ENCODE data around the gene SVIL.
"Not testable (repeated sequence)": the region's sequence is repeated elsewhere in the genome, so short reads cannot be mapped to it uniquely, and the experiment has no call there.

SVIL gene

DNA sequence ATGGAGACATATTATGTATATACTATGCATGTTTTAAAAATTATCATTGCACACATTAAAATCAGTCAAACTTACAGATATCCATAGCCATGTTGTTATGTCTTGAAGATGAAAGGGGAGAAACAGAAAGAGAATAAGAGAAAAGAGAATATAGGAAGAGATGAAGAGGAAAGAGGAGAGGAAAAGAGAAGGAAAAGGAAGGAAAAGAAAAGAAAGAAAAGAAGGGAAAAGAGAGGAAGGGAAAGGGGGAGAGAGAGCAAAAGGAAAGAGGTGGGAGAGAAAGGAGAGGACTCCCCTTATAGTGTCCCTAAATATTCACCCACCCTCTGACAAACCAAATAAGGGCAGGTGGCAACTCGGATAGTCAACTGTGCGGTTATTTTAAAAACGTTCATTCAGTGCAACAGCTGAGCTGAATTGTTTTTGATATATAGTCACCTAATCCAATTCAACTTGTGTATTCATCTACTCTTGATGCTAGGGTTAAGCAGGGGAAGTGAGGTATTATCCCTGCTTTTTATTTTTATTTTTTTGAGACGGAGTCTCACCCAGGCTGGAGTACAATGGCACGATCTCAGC lies 14.6 kb downstream of the SVIL start:
- DNase-seq (ENCODE audit: low read depth) = no peak

DNA sequence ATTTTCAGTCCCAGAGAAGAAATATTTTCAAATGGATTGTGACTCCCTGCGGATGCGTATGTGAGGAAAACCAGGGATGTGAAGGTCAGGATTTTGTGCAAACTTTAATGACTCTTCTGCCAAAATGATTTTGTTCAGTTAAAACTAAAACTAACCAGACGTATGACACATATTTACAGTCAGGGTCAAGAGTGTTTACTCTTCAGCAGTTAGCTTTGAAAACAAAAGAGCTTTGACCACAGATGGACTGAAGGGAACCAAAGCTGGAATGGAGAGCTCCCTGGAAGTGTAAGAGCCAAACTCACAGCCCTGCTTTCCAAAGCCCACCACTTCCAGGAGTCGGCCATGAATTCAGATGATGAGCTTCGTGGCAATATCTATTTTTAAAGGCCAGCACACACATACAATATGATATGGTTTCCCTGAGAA lies 15.5 kb downstream of the SVIL start:
- DNase-seq (ENCODE audit: low read depth) = peak; percentile 30

DNA sequence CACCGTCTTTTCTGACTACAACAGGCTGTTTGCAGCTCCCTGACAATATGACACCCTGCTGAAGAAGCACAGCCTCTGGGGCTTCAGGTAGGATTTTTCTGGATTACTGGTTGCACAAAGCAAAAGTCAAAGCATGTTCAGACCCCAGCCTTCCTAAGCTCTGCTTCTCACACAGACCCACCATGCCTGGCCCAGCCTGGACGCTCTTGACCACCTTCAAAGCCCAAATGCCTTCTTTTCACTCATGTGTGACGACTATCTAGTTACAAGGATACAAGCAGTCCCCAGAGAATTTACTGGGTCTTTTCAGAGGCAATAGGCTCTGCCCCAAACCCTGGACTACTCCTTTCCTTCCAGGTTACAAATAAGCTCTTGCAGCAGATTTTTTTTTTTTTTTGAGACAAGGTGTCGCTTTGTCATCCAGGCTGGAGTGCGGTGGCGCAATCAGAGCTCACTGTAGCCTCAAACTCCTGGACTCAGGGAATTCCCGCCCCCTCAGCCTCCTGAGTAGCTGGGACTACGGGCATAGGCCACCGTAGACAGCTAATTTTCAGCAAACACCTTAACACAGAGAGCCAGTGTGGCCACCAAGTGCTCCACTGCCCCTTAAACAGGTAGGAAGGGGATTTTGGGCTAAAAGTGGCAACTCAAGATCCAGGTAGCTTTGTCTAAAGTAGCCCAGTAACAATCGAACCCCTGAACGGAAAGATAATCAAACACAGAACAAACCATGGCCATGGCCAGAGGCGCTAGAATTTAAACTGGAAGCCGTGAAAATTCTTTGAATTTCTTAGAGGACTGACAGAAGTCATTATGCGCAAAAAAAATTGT lies 16.2 kb downstream of the SVIL start:
- DNase-seq (ENCODE audit: low read depth) = no peak

DNA sequence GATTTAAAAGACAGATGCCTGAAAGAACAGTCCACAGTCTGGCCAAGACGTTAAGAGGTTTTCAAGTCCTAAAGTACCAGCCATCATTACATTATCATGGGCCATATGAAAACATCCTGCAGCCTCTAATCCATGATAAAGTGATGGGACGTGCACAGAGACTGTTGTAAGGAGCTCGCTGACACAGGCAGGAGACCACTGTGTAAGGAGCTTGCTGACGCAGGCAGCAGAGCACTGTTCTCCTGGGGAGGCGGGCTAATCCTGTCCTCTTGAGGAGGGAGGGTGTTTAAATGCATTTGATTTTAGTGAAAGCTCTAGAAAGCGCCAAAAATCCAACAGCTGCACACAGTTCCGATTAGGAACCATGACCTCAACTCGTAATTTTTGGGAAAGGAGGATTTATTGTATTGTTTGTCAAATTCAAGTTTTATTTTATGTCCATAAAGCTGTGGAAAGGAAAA lies 16.9 kb downstream of the SVIL start:
- no peak for DNase-seq (ENCODE audit: low read depth)

DNA sequence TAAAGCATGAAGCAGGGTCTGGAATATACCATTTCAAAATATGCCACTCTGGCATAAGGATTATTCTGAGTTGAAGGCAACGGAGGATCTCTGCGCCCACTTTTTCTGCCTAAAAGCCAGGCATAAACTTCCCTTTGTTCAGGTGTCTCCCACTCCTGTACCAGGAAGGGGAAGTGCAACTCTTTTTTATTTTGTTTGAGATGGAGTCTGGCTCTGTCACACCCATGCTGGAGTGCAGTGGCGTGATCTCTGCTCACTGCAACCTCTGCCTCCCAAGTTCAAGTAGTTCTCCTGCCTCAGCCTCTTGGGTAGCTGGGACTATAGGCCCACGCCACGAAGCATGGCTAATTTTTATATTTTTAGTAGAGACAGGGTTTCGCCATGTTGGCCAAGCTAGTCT lies 18.2 kb downstream of the SVIL start:
- no peak for DNase-seq (ENCODE audit: low read depth)

DNA sequence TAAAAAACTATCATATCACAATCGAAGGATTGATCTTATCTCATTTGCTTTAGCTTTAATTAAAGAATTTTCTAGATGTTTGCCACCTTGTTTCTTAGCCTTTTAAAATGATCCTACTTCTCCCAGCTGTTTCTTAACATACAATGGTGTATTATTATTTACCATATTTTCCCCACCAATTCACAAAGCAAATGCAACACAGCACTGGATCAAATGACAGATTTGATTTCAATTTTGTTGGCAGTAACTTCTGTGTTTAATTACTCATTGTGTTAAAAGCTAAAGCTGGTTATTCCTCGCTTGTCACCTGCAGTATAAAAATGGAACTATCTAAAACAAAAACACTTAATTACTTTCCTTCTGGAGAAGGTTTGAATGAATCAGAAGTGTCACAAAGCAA lies 19.6 kb downstream of the SVIL start:
- no peak for DNase-seq (ENCODE audit: low read depth)

DNA sequence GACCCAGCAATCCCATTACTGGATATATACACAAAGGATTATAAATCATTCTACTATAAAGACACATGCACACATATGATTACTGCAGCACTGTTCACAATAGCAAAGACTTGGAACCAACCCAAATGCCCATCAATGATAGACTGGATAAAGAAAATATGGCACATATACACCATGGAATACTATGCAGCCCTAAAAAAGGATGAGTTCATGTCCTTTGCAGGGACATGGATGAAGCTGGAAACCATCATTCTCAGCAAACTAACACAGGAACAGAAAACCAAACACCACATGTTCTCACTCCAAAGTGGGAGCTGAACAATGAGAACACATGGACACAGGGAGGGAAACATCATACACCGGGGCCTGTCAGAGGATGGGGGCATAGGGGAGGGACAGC lies 20.5 kb downstream of the SVIL start:
- not testable (repeated sequence) for DNase-seq (ENCODE audit: low read depth)

DNA sequence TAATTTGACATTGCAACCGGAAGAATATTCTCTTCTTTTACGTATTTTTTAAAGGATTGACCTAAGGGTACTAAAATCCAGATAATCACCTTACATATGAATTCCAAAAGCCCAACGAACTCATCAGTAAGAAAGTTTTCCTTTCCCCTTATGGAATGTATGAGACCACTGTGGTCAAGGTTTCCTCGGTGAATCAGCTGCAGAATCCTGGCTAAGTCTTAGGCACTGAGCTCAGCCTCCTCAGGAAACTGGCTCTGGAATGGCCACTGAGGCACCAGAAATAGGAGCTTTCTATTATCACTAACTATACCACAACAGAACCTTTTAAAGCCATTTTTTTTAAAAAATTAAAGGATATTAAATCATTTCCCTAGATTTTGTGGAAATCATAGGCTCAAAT lies 21.0 kb downstream of the SVIL start:
- DNase-seq (ENCODE audit: low read depth) = no peak

DNA sequence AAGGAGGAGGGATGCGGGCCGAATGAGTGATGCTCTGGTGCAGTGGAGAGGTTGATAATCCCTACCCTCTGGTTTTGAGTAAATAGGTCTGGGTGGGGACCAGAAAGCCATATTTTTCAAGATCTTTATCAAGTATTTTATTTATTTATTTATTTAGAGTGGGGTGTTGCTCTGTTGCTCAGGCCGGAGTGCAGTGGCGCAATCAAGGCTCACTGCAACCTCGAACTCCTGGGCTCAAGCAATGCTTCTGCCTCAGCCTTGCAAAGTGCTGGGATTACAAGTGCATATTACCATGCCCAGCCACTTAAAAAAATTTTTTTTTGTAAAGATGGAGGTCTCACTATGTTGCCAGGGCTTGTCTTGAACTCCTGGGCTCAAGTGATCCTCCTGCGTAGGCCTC lies 21.6 kb downstream of the SVIL start:
- no peak for DNase-seq (ENCODE audit: low read depth)

DNA sequence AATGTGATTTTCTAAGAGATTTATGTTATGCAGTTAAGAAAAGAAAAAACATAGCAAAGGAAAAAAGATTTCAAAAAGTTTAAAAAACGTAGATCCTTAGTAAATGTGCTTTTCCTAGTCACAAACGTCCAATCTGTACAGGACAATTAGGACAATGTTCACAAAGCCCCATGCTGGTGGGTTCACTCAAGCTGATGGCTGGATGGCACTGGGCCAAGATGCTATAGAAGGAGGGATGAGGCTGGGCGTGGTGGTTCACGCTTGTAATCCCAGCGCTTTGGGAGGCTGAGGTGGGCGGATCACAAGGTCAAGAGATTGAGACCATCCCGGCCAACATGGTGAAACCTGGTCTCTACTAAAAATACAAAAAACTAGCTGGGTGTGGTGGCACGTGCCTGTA lies 22.1 kb downstream of the SVIL start:
- DNase-seq (ENCODE audit: low read depth) = no peak

DNA sequence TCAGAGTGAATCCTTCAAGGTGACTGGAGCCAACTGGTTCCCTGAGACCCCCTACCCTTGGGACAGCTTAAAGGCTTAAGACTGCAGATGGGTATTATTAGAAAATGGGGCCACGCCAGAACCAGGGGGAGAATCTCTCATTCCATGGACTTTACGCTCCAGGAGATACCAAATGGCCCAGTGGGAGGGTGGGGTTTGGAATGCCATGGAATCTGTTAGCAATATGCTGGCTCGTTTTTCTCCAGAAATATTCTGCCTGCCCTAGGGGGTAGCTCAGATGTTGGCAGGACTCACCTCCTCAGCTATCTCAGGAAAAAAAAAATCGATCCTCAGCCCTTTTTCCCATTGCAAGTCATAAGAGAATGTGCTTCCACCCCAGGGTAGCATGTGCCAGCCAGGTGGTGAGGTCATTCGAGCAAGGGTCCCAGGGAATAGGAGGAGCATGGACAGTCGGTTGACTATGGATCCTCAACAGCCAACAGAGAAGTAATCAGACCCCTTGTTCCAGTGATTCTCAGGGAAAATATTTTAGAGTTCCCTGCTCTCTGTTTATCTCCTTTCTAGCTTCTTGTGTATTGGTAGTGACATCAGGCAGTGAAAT lies 22.9 kb downstream of the SVIL start:
- DNase-seq (ENCODE audit: low read depth) = no peak

DNA sequence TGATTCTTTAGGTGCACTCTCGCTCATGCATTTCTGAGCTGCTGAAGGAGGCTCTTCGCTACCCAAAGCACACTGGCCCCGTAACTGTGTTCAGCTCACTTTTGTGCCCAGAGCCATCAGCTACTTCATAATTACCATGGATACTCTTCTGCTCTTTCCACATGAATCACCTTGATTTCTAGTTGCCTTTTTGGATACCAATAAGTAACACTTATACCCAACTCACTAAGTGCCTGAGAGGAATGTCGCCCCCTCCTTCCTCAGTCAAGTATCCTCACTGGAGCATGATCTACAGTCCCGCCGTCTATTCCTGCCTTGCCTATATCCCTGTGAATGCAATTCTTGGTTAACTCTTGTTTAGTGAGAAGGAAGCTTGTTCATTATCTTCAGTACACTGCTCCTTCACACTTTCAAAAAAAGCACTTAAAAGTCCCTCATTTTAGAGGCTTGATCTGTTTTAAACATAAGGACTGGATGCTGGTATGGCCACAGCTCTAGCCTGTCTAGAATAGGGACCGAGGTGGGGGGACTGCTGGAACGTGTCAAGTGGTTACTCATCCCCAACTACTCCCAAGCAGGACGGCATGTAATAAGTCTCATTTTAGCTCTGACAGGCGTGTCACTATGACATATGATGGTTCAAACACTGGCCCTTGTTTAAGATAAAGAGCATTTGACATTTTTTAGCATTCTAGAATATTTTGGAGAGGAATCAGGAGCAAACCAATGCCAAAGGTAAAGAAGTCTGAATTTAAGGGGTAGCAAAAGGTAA lies 23.7 kb downstream of the SVIL start:
- DNase-seq (ENCODE audit: low read depth) = no peak

DNA sequence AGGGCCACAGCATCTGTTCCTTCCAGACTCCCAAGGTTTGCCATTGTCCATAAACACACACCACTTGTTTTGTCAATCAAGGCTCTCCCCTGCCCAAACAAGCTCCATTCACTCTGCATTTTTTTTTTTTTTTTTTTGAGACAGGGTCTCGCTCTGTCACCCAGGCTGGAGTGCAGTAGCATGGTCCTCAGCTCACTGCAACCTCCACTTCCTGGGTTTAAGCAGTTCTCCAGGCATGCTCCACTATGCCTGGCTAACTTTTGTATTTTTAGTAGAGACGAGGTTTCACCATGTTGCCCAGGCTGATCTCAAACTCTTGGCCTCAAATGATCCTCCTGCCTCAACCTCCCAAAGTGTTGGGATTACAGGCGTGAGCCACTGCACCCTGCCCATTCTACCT lies 24.4 kb downstream of the SVIL start:
- DNase-seq (ENCODE audit: low read depth) = not testable (repeated sequence)

DNA sequence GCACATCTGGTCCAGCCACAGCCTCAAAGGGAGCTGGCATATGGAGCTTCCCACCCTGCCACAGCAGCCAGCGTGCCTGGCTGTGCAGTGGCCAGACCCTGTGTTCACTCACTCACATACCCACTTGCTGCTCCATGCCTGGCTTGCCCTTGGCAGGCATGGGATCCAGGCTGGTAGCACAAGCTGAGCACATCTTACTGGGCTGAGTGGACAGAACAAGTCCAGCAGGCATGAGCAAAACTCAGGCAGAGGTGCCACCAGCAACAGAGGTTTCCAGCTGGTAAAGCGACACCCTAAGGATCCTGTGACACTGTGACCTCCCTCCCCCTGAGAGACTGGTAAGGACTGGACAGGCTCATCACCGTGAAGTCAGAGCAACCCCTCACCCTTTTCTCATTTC lies 25.1 kb downstream of the SVIL start:
- DNase-seq (ENCODE audit: low read depth) = no peak

DNA sequence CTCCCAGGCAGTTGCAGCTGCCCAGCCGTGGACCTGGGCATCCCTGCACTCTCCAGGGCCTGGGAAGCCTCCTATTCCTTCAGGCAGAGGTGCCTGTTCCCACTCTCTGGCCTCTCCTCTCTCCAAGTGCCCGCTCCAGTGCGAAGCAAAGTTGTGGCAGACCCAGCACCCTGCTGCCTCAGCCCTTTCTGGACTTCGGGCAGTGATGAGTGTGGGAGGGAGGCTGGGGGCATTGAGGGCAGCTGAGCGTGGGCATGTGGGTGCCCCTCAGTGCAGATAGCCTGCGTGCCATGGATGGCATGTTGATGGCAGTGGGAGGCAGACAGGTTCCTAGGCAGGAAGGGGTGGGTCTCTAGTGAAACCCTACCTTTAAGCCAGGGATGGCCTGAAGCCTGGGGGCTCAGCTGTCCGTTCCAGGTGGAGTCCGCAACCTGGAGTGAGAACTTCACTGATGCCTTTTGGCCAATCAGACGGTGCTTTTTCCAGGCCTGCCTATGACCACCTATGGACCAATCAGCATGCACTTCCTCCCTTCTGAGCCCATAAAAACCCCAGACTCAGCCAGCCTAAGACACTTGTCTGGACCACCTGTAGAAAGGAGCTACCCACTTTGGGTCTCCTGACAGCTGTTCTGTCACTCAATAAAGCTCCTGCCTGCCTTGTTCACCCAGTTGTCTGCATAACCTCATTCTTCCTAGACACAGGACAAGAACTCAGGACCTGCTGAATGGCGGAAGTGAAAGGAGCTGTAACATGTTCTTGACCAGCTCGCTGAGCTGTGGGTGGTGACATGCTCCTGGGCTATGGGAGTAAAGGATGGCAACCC lies 26.1 kb downstream of the SVIL start:
- DNase-seq (ENCODE audit: low read depth) = no peak

DNA sequence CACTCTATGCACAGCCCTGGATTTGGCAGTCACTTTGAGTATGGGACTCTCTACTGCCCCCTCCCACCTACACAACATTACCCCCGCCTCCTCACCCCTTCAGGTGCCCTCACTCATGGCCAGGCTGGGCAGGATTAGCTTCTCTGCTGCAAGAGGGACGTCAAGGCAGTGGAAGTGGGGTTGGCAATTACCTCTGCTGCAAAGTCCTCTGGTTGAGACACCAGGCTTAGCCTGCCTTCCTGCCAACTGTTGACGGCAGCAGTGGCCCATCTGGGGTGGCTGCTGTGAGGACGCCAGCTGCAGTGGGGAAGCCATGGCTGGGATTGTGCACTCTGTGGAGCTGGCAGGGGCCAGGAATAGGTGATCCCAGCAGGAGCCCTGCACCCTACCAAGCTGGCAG lies 26.7 kb downstream of the SVIL start:
- no peak for DNase-seq (ENCODE audit: low read depth)

DNA sequence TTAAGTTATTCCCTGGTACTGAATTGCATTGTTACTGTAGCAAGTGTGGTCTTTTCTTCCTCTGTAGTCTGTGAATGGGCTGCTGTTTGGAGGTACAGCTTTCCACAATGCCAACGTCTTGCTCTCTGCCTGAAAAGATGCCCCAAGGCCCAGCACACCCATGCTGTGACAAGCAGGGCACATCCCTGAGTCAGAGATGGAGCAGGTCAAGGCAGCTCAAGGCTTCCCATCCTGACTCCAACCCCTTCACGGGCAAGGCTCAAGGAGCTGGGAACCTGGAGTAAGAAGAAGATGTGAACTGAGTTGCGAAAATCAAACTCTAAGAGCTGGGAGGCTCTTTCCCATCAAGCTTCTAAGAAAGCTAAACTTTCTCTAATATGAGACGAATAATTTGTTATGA lies 27.2 kb downstream of the SVIL start:
- no peak for DNase-seq (ENCODE audit: low read depth)

DNA sequence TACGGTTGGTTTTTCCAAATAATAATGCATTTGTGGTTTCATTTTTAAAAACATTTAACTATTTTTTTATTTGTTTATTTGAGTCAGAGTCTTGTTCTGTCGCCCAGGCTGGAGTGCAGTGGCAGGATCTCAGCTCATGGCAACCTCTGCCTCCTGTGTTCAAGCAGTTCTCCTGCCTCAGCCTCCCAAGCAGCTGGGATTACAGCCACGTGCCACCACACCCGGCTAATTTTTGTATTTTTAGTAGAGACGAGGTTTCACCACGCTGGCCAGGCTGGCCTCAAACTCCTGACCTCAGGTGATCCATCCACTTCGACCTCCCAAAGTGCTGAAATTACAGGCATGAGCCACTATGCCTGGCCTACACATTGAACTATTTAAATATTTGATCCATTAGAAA lies 28.1 kb downstream of the SVIL start:
- not testable (repeated sequence) for DNase-seq (ENCODE audit: low read depth)

DNA sequence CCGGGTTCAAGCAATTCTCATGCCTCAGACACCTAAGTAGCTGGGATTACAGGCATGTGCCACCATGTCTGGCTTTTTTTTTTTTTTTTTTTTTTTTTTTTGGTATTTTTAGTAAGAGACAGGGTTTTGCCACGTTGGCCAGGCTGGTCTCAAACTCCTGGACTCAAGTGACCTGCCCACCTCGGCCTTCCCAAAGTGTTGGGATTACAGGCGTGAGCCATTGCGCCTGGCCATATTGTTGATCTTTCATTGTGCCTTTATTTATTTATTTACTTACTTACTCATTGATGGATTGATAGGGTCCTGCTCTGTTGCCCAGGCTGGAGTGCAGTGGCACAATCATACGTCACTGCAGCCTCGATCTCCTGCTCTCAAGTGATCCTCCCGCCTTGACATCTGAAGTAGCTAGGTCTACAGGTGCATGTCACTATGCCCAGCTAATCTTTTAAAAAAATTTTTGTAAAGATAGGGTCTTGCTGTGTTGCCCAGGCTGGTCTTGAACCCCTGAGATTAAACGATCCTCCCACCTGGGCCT lies 30.4 kb downstream of the SVIL start:
- no peak for DNase-seq (ENCODE audit: low read depth)

DNA sequence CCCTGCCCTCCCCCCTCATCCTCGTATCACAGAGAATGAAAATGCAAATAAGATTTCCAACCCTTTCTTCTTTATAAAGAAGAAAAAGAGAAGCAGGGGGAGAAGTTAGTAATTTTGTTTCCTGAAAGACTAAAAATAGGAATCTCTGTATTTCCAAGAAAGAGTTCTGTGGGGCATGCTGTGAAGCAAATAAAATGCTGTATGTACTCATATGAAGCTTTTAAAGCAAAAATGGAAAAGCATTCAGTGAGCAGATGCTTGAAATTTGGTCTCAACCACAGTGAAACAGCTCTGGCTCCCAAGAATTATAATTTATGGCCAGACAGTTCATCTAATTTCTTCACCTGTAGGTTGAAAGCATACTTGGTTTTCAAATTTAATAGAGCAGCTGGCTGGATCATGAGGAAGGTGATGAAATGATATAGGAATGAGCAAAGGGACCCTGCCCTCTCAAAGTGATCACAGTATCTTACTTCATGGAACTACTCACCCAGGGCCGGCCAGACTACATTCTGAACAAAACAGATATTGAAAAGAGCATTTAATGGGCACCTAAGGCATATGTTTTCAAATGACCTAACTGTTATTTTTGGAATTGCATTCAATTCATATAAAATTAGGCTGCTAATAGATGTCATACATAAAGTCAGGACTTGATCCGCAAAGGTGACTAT lies 31.4 kb downstream of the SVIL start:
- DNase-seq (ENCODE audit: low read depth) = no peak

DNA sequence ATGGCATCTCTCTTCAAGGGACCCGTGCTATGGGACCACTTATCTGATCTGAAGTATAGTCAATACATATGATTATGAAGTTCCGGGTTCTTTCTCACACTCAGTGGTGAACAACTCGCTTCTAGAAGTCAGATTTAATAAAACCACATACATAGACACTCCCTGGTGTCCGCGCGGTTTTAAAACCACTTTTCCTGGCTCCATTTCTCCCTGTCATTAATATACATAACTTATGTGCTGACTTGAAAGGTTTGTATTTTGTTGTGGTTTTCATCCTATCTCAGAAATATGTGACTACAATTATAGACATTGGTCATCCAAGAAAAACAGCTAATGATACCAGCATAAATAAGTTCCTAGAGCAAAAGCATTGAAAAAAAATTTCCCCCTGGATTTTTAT lies 34.0 kb downstream of the SVIL start:
- no peak for DNase-seq (ENCODE audit: low read depth)
